LNCAP (cell line): ENCODE results near the gene NDUFS2.

Experiments
- CTCF ChIP-seq: fragments of 450-650 bp; IDR thresholded peaks from 2 replicates; pipeline ENCODE4 v1.5.1; 2017; ENCODE audit warnings: mild to moderate bottlenecking

Gene NDUFS2

DNA sequence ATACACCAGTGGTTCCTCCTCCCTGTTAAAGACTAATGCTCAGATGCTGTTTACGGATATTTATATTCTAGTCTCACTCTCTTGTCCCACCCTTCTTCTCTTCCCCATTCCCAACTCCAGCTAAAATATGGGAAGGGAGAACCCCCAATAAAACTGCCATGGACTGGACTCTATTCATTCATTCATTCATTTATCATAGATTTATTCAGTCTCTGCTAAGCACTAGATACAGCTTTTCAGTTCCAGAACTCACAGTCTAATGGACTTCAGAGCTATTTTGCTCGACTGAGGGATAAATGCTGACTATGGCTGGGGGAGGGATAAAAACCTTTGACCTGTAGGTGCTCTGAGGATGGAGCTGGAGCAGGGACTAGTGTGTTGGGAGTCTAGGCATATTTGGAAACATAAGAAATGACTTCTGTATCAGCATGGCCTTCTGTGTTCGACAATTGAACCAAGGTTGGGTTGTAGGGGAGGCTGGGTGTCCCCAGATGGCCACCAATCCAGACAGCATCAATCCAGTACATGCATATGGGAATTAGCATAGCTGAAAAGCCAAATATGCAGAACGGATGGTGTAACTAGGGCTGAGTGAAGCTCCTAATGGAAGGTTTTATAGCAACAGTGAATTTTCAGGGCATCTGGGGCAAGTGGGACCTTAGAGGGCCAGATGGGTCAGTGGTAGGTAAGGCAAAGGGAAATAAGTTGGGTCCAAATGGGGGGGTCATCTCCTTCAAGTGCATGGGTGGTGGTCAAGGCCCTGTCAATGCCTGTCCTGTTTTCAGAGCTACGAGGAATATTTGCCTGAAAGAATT, 17.1 kb downstream of the NDUFS2 start:
- no peak for TF ChIP-seq CTCF

- no peak for TF ChIP-seq CTCF
These were observed 17.8 kb downstream of the NDUFS2 start for GRCh38 chr1:161220002-161220401.

DNA sequence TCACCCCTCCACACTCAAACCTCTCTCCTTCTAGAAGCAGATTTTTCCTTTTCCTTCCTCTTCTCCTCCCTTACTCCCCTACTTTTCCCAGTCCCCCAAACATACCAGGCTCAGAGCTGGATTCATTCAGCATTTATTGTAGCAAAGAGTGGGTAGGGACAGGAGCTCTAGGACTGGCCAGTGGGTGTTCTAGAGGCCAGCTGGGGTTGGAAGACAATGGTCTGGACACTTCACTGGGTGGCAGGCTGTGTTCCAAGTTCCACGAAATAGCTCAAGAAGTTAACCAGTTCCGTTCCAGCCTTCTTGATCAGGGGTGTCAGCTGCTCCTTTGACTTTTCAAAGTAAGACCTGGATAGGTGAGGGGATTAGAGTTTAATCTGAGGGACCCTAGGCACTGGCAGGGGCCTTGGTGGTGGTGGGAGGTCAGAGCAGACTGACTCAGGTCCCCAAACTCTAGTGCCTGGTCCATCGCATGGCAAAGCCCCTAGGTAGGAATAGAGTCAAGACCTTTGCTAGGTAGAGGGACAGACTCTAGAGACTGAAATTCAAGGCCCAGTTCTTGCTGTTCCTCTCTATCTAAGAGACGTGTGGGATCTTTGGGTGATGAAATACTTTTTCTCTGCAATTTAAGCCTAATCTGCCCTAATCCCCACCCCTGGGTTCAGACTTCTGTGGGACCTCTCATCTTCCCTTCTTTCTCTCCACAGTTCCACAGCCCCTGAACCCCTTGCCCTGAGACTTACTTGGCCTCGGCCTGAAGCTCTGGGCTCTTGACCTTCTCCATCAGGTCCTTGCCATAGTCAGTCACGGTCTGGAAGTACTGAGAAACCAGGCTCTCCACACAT, 20.2 kb downstream of the NDUFS2 start:
- no peak for TF ChIP-seq CTCF

- no peak for TF ChIP-seq CTCF
These were observed 21.9 kb downstream of the NDUFS2 start for GRCh38 chr1:161223805-161224694.

GRCh38 chr1:161225178-161225533, 23.0 kb downstream of the NDUFS2 start:
- no peak for TF ChIP-seq CTCF

DNA sequence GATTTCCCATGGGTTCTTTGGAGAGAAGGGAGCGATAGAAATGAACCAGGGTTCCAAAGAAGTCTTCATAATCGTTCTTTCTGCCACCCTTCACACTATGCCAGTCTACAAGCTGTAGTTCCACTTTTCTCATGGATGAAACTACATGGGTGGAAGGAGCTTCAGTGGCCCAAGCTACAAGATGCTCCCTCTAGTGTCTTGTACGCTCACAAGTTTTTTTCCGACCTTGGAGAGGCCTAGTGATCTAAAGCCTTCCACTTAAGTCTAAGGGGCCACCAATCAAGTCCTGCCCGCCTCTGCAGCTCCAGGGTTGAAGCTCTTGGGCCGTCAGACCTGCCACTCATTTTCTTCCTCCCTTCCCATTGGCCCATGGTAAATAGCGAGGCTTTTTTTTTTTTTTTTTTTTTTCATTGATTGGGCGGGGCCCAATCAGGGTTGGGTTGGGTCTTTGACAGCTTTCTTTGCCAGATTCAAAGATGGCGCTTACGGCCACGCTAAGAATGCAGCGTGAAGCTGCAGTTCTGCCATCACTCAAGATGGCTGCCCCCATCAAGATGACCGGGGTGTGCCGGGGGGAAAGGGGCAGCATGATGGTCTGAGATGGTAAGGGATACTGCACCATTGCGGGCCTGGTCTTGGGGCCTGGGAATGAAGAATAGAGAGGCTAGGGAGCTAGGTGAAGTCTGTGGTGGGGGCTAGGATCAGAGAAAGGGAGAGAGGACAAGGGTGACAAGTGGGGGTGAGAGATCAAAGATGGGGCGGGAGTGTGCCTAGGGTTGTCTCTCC, 23.6 kb downstream of the NDUFS2 start, which contains the start of gene TOMM40L:
TOMM40L (plus strand) TSS at position 527 of the 786 bp plus-strand sequence. CDS start 430 bp downstream, outside the sequence.
- peak; percentile 69 for TF ChIP-seq CTCF
